ENCODE data around the gene DPF3. TPM values are rescaled to one million over a fixed set of nuclear protein-coding genes. Genes with fewer than 3 reads are reported as not detected.

The DPF3 gene
- total RNA-seq, 1 donor from 2014 or later = 0.90 TPM

DNA sequence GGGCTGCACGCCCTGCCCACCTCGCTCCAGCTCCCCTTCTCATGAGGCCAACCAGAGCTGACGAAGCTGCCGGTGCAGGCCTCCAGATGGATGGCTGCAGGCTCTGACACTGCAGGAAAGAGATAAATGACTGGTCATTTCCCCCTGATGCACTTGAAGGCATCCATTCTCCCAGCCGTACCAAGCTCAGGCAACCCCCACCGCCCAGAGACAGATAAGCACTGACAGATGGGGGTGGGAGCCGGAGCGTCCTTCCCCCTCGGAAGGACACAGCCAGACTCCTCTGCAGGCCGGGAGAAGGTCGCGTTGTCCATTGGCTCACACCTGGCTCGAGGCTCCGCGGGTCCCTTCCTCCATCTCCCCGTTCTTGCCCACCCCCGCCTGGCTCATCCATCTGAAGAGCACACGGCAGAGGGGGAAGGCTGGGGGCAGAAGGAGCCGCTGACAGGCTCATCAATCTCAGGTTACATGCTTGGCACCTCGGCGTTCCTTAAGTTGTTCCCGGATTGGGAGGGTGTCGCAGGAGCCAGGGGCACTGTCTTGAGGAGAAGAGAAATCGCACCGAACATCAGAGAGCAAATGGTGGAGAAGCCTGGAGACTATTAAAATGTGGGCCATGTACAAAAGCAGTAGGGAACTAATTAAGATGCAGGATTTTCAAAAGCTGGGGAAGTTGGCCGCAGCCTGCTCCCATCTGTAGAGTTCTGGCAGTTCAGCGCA lies 151.6 kb downstream of the DPF3 start:
- DNase-seq (no peak), ATAC-seq (no peak)
- no peaks in the 10 kb centered on the region for H3K36me3 ChIP-seq
- H3K4me1 ChIP-seq = no peaks in the 10 kb centered on the region
- no peak overlapping the region for H3K4me3 ChIP-seq
- TF ChIP-seq, protein P1, sequence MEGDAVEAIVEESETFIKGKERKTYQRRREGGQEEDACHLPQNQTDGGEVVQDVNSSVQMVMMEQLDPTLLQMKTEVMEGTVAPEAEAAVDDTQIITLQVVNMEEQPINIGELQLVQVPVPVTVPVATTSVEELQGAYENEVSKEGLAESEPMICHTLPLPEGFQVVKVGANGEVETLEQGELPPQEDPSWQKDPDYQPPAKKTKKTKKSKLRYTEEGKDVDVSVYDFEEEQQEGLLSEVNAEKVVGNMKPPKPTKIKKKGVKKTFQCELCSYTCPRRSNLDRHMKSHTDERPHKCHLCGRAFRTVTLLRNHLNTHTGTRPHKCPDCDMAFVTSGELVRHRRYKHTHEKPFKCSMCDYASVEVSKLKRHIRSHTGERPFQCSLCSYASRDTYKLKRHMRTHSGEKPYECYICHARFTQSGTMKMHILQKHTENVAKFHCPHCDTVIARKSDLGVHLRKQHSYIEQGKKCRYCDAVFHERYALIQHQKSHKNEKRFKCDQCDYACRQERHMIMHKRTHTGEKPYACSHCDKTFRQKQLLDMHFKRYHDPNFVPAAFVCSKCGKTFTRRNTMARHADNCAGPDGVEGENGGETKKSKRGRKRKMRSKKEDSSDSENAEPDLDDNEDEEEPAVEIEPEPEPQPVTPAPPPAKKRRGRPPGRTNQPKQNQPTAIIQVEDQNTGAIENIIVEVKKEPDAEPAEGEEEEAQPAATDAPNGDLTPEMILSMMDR (IDR thresholded peaks at IDR 0.05) = no peak
- intact Hi-C loops (cut with DNase I) = no loop called here
- no peak overlapping the region for H3K27ac ChIP-seq
- no peaks in the 10 kb centered on the region for H3K27me3 ChIP-seq
- no peaks in the 10 kb centered on the region for H3K9me3 ChIP-seq

DNA sequence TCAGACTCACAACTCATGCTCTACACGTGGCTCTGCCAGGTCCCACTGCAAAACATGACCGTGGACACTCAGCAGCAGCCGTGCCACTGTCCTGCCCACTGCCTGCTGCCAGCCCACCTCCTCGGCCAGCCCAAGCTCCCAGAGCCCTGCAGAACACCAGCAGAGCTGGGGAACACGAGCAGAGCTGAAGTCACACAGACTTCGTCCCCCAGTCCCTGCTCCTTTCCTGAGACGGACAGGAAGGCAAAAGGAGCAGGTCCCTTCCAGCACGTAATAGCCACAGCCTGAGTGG lies 152.1 kb downstream of the DPF3 start:
- Histone ChIP-seq H3K4me3 (no peak overlapping the region), H3K36me3 (no peaks in the 10 kb centered on the region), H3K27me3 (no peaks in the 10 kb centered on the region), H3K9me3 (no peaks in the 10 kb centered on the region), H3K27ac (no peak overlapping the region), H3K4me1 (no peaks in the 10 kb centered on the region)
- DNase-seq (no peak), ATAC-seq (no peak)
- intact Hi-C loops (cut with DNase I) = no loop called here
- TF ChIP-seq, protein P1 (IDR thresholded peaks at IDR 0.05) = no peak

DNA sequence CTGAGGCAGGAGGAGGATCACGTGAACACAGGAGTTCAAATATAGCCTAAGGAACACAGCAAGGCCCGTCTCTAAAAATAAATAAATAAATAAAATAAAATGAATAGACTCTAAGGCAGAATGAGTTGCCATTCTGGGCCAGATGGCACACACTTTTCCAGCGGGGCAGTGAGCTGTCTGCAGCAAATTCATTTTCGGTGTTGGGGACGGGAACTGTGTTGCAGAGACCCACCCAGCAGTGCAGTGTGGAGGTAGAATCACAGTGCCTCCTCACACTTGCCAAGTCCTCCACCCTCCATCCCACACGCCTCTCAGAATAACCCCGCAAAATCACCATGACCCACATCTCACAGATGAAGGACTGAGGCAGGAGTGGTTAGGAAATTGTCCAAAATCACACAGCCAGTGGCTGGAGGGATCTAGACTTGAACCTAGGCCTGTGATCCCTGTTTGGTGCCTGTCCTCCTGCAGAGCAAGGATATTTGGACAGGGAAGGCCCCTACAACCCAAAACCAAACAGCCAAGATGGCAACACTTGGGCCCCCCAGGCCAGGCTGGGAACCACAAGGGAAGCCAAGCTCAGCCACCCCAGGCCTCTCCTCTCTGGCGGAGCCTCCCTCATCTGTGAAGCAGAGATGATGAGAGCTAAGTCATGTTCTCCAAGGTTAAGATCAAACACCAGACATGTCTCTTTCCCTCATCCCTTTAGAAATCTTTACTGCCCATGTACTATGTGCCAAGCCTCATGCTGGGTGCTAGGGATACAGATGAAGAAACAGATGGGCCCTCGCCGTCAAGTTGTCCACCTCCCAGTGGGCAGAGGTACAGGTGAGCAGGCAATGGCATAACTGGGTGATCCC lies 152.7 kb downstream of the DPF3 start:
- Histone ChIP-seq H3K9me3 (no peaks in the 10 kb centered on the region), H3K4me3 (no peak overlapping the region), H3K27ac (no peak overlapping the region), H3K36me3 (no peaks in the 10 kb centered on the region), H3K4me1 (no peaks in the 10 kb centered on the region), H3K27me3 (no peaks in the 10 kb centered on the region)
- ATAC-seq = no peak
- TF ChIP-seq, protein P1 (IDR thresholded peaks at IDR 0.05) = no peak
- no peak for DNase-seq
- intact Hi-C loops (cut with DNase I) = no loop called here

DNA sequence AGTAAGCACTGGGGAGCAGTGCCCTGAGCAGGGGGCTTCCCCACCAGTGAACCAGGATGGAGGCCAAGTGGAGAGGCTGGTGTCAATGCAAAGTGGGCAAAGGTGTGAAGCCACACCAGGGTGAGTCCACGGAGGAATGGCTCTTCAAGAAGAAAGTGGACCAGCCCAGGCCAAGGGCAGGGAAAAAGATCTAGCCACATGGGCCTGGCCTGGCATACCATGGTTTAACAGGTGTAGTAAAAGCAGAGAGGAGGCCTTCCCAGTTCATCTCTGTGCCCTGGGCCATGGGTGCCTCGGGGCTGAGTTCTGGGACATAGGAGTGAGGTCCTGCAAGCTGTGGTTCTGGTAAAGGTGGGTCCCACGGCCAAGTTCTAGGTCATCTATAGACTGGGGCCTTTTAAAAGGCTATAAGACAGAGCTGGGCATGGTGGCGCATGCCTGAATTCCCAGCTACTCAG lies 153.4 kb downstream of the DPF3 start:
- H3K4me3 ChIP-seq = no peak overlapping the region
- DNase-seq (no peak), ATAC-seq (no peak)
- intact Hi-C loops (cut with DNase I) = no loop called here
- no peaks in the 10 kb centered on the region for H3K4me1 ChIP-seq
- no peaks in the 10 kb centered on the region for H3K36me3 ChIP-seq
- H3K9me3 ChIP-seq = no peaks in the 10 kb centered on the region
- H3K27me3 ChIP-seq = no peaks in the 10 kb centered on the region
- TF ChIP-seq, protein P1 (IDR thresholded peaks at IDR 0.05) = no peak
- H3K27ac ChIP-seq = no peak overlapping the region

DNA sequence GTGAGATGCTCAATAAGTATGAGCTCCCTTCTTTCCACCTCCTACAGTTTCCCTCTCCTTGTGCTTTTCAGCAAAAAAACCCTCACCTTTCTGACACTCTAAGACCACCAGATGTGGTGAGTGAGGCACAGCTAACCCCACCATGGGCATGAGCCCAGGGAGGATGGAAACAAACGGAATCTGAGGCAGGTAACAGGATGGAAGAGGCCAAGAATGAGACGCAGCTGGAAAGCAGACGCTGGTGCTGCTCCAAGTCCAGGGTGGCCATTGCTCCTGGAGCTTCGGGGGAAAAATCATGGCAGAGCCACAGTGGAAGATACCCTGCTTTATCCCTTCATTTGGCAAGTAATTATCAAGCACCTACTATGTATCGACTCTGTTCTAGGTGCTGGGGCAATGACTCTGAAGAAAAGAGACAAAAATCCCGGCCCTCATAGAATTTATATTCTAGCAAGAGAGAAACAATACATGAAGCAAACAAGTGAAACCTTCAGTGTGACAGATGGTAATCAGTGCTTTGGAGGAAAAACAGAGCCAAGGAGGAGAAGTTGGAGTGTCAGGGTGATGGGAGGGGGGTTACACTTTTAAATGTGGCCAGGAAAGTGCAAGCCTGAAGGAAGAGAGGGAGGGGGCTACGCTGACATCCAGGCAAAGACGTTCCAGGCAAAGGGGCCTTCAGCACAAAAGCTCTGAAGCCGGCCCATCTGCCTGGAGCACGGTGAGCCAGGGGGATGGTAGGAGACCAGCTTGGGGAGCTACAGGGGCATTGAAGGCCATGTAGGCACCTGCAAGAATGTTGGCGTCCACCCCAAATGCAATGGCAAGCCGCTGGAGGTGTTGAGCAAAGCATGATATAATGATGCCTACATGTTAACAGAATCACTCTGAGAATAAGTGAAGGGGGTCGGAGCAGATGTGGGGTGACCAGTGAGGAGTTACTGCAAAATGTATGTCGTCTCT lies 154.2 kb downstream of the DPF3 start:
- intact Hi-C loops (cut with DNase I) = no loop called here

More for the DNA sequence above, 154.2 kb downstream of the DPF3 start:
- no peaks in the 10 kb centered on the region for H3K36me3 ChIP-seq
- no peaks in the 10 kb centered on the region for H3K9me3 ChIP-seq
- DNase-seq (no peak), ATAC-seq (no peak)
- H3K4me3 ChIP-seq = no peak overlapping the region
- TF ChIP-seq, protein P1 (IDR thresholded peaks at IDR 0.05) = no peak
- no peaks in the 10 kb centered on the region for H3K27me3 ChIP-seq
- no peak overlapping the region for H3K27ac ChIP-seq
- H3K4me1 ChIP-seq = no peaks in the 10 kb centered on the region

Measured in upper lobe of right lung (tissue), 1 donor.